Measurements from ENCODE around the gene USP49. TPM values are rescaled to one million over a fixed set of nuclear protein-coding genes. Genes with fewer than 3 reads are reported as not detected.

USP49 gene
- total and polyA plus RNA-seq, 2 of the 4 experiments (the other 2 are of a cell fraction) = 1.4 to 2.1 TPM

Small RNAs within 50 kb of the gene (microRNA-seq; reads per million reads assigned to microRNA genes)
- not detected for gene AL365205.2 (ENCODE audit: insufficient read depth, insufficient read length)
- not detected for gene AL365205.3 (ENCODE audit: insufficient read depth, insufficient read length)
- gene RF00019 (ENCODE audit: insufficient read depth, insufficient read length) = not detected
- gene RF00393 (ENCODE audit: insufficient read depth, insufficient read length) = not detected

Small RNAs within 50 kb of the gene (small RNA-seq; reads per million reads assigned to genes)
- gene AL365205.2 = 0 reads per million in 5 experiments
- gene AL365205.3 = 0 reads per million in 5 experiments
- 0 reads per million in 5 experiments for gene RF00019
- 0 reads per million in 5 experiments for gene RF00393

Other genes starting within 250 kb of the USP49 start
- 4.4 and 4.5 TPM in 2 replicates for gene TFEB, start 159.8 kb downstream of the USP49 start, total RNA-seq (2012; rRNA removed)
- gene TFEB, start 159.8 kb downstream of the USP49 start, polyA plus RNA-seq (2012; rRNA removed) = 4.7 and 4.9 TPM in 2 replicates
- gene PGC, start 148.0 kb downstream of the USP49 start, total RNA-seq (2012; rRNA removed) = not detected in 2 replicates
- gene PGC, start 148.0 kb downstream of the USP49 start, polyA plus RNA-seq (2012; rRNA removed) = not detected in 2 replicates
- 0.28 and 0.54 TPM in 2 replicates for gene FRS3, start 115.5 kb downstream of the USP49 start, total RNA-seq (2012; rRNA removed)
- gene FRS3, start 115.5 kb downstream of the USP49 start, polyA plus RNA-seq (2012; rRNA removed) = 3.8 and 4.3 TPM in 2 replicates
- not detected in 2 replicates for gene PRICKLE4, start 114.6 kb downstream of the USP49 start, total RNA-seq (2012; rRNA removed)
- 0.72 and 0.99 TPM in 2 replicates for gene PRICKLE4, start 114.6 kb downstream of the USP49 start, polyA plus RNA-seq (2012; rRNA removed)
- 120 and 128 TPM in 2 replicates for gene TOMM6, start 107.7 kb downstream of the USP49 start, total RNA-seq (2012; rRNA removed)
- 204 and 227 TPM in 2 replicates for gene TOMM6, start 107.7 kb downstream of the USP49 start, polyA plus RNA-seq (2012; rRNA removed)
- gene MED20, start 25.8 kb upstream of the USP49 start, total RNA-seq (2012; rRNA removed) = 35.6 and 38.2 TPM in 2 replicates
- gene MED20, start 25.8 kb upstream of the USP49 start, polyA plus RNA-seq (2012; rRNA removed) = 22.0 and 24.8 TPM in 2 replicates
- gene BYSL, start 26.1 kb upstream of the USP49 start, total RNA-seq (2012; rRNA removed) = 25.3 and 26.7 TPM in 2 replicates
- 35.5 and 36.3 TPM in 2 replicates for gene BYSL, start 26.1 kb upstream of the USP49 start, polyA plus RNA-seq (2012; rRNA removed)
- gene CCND3, start 46.4 kb upstream of the USP49 start, total RNA-seq (2012; rRNA removed) = 19.2 and 19.4 TPM in 2 replicates
- 61.9 and 63.8 TPM in 2 replicates for gene CCND3, start 46.4 kb upstream of the USP49 start, polyA plus RNA-seq (2012; rRNA removed)
- gene TAF8, start 155.1 kb upstream of the USP49 start, total RNA-seq (2012; rRNA removed) = 19.7 and 22.8 TPM in 2 replicates
- 14.3 and 21.0 TPM in 2 replicates for gene TAF8, start 155.1 kb upstream of the USP49 start, polyA plus RNA-seq (2012; rRNA removed)
- 0.72 and 1.1 TPM in 2 replicates for gene C6orf132, start 247.2 kb upstream of the USP49 start, total RNA-seq (2012; rRNA removed)
- 1.7 and 1.8 TPM in 2 replicates for gene C6orf132, start 247.2 kb upstream of the USP49 start, polyA plus RNA-seq (2012; rRNA removed)

Data from IMR-90 (cell line).